Smooth muscle cell (in vitro differentiated cells): ENCODE data around the gene NAXE. TPM values are rescaled to one million over a fixed set of nuclear protein-coding genes. Genes with fewer than 3 reads are reported as not detected.

Experiments used
- DNase-seq: peaks from one replicate; lab custom pipeline; 2025; ENCODE audit not compliant: unreplicated experiment; lab: John Stamatoyannopoulos, UW
- H2AFZ ChIP-seq: fragments of 200-600 bp; sonication (generic); 2 replicates; pipeline ENCODE4 v1.6.0; 2016; ENCODE audit warnings: antibody characterized with exemption, low read depth, mild to moderate bottlenecking
- H3F3A ChIP-seq: fragments of 200-600 bp; sonication (generic); 2 replicates; pipeline ENCODE4 v1.6.0; 2017; ENCODE audit warnings: antibody characterized with exemption, low read depth
- H3K27ac ChIP-seq: fragments of 200-600 bp; sonication (generic); 2 replicates; pipeline ENCODE4 v1.5.1; 2016; ENCODE audit warnings: low read depth, mild to moderate bottlenecking
- H3K27me3 ChIP-seq: fragments of 200-600 bp; sonication (generic); 2 replicates; pipeline ENCODE4 v1.6.1; 2016; ENCODE audit warnings: low read depth, mild to moderate bottlenecking
- H3K36me3 ChIP-seq: fragments of 200-600 bp; sonication (generic); 2 replicates; pipeline ENCODE4 v1.5.1; 2016; ENCODE audit warnings: low read depth
- H3K4me1 ChIP-seq: fragments of 200-600 bp; sonication (generic); 2 replicates; pipeline ENCODE4 v1.5.1; 2016; ENCODE audit warnings: low read depth
- H3K4me2 ChIP-seq: fragments of 200-600 bp; sonication (generic); 2 replicates; pipeline ENCODE4 v1.6.0; 2016; ENCODE audit warnings: mild to moderate bottlenecking
- H3K4me3 ChIP-seq: fragments of 200-600 bp; sonication (generic); 2 replicates; pipeline ENCODE4 v1.5.1; 2016; ENCODE audit warnings: mild to moderate bottlenecking
- H3K79me2 ChIP-seq: fragments of 200-600 bp; sonication (generic); 2 replicates; pipeline ENCODE4 v1.6.0; 2016; ENCODE audit warnings: low read depth, mild to moderate bottlenecking
- H3K9ac ChIP-seq: fragments of 200-600 bp; sonication (generic); 2 replicates; pipeline ENCODE4 v1.6.0; 2016; ENCODE audit warnings: low read depth
- H3K9me3 ChIP-seq: fragments of 200-600 bp; sonication (generic); replicated peaks from 2 replicates; pipeline ENCODE4 v1.5.1; 2016; ENCODE audit warnings: low read depth
- H4K20me1 ChIP-seq: fragments of 200-600 bp; sonication (generic); 2 replicates; pipeline ENCODE4 v1.6.0; 2016; ENCODE audit warnings: low read depth
- WGBS: methylation state at CpG from one replicate; pipeline ENCODE4 v1.1.7; 2016; ENCODE audit warnings: low lambda C conversion rate; 5-methylcytosine and 5-hydroxymethylcytosine counted together
- polyA plus RNA-seq: library from polyadenylated mRNA; unstranded; fragments of >200 nt; fragmentation: Nextera tagmentation; extraction: Ambion mirVana; gene quantifications from 2 replicates; pipeline ENCODE4 v1.2.1, GENCODE V29; 2016
- total RNA-seq: library from RNA; depleted of rRNA; stranded (reverse); fragments of >200 nt; gene quantifications from 2 replicates; pipeline ENCODE4 v1.2.3, GENCODE V29; 2014
- TF ChIP-seq, protein P1 (sequence below): fragments of 200-600 bp; sonication (generic); IDR thresholded peaks from 2 replicates; pipeline ENCODE4 v1.5.1; 2017; ENCODE audit warnings: borderline replicate concordance, mild to moderate bottlenecking, antibody characterized with exemption; ENCODE audit not compliant: insufficient read depth, poor library complexity, severe bottlenecking

Gene NAXE
- total and polyA plus RNA-seq, 2 experiments from 2014 or later = 50.5 to 72.5 TPM

DNA sequence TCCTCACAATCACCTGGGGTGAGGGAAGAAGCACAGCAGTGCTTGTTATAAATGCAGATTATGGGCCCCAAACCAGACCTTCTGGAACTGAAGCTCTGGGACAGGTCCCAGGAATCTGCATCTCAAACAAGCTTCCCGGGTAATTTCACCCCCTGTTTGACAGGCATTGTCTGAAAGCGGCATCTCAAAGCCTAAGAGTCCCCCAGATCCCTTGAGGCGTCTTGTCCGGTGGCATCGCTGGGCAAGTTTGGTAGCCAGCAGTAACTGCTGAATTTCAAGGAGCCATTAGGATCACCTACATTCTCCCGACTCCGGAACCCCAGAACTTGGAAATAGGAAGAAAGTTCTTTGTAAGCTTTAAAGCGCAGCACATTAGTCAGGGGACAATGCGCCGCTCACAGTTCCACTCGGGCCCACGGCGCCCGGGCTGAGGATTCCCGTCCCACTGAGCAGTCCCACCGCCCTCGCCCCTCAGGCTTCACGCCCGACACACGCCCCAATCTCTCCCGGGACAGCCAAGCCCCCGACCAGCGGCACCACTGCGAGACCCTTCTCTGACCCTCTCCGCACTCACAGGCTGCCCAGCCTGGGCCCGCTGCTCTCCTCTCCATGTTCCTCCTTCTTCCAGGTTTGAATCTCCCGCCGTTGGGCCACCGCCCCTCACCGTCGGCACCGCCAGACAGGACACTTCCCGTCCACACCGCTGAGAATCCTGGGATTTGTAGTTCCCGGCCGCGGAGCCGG, 19.5 kb upstream of the NAXE start, which contains the start of gene IQGAP3:
Gene IQGAP3 (minus strand): TSS at position 647 of the 744 bp plus-strand sequence. CDS start 36 bp downstream, at position 611.
- Histone ChIP-seq H3K9ac (peak within 1 kb of the TSS; percentile 59), H3K27me3 (no peaks in the 10 kb centered on the region), H3F3A (no peaks in the 10 kb centered on the region), H4K20me1 (no peaks in the 10 kb centered on the region), H2AFZ (peak within 1 kb of the TSS; percentile 67), H3K9me3 (no peaks in the 10 kb centered on the region), H3K27ac (peak within 1 kb of the TSS; percentile 78), H3K4me1 (no peaks in the 10 kb centered on the region), H3K4me2 (peak within 1 kb of the TSS; percentile 90), H3K79me2 (peaks cover 12% of the 10 kb centered on the region), H3K4me3 (peak within 1 kb of the TSS; percentile 56), H3K36me3 (no peaks in the 10 kb centered on the region)
- TF ChIP-seq, protein P1, sequence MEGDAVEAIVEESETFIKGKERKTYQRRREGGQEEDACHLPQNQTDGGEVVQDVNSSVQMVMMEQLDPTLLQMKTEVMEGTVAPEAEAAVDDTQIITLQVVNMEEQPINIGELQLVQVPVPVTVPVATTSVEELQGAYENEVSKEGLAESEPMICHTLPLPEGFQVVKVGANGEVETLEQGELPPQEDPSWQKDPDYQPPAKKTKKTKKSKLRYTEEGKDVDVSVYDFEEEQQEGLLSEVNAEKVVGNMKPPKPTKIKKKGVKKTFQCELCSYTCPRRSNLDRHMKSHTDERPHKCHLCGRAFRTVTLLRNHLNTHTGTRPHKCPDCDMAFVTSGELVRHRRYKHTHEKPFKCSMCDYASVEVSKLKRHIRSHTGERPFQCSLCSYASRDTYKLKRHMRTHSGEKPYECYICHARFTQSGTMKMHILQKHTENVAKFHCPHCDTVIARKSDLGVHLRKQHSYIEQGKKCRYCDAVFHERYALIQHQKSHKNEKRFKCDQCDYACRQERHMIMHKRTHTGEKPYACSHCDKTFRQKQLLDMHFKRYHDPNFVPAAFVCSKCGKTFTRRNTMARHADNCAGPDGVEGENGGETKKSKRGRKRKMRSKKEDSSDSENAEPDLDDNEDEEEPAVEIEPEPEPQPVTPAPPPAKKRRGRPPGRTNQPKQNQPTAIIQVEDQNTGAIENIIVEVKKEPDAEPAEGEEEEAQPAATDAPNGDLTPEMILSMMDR = no peak
- WGBS = under 1% methylated on average over 38 of the region's 38 CpGs
- DNase-seq = peak; percentile 16

DNA sequence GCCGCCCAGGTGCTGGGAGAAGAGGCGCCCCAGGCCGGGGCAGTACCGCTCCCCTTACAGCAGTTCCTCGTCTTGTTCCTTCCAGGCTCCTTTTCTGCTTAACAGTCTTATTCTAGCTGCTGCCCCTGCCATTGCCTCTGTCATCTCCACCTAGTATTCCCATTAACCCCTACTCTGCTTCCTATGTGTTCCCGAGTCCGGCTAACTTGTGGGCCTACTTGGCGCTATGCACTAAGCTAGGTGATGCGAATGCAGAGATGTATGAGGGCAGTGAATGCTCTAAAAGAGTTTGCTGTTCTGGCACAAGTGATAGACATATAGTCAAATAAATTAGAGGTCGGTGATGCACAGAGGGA, 18.9 kb upstream of the NAXE start:
- H3K27ac ChIP-seq = no peak overlapping the region
- no peaks in the 10 kb centered on the region for H3F3A ChIP-seq
- no peaks in the 10 kb centered on the region for H4K20me1 ChIP-seq
- 44% methylated on average over 10 of the region's 10 CpGs for WGBS
- no peaks in the 10 kb centered on the region for H3K9me3 ChIP-seq
- H3K36me3 ChIP-seq = no peaks in the 10 kb centered on the region
- peak overlapping the region; percentile 90 for H3K4me2 ChIP-seq
- peak overlapping the region; percentile 56 for H3K4me3 ChIP-seq
- H3K27me3 ChIP-seq = no peaks in the 10 kb centered on the region
- H3K79me2 ChIP-seq = peaks cover 12% of the 10 kb centered on the region
- H2AFZ ChIP-seq = peak overlapping the region; percentile 67
- TF ChIP-seq, protein P1 = no peak
- no peak overlapping the region for H3K9ac ChIP-seq
- H3K4me1 ChIP-seq = no peaks in the 10 kb centered on the region
- no peak for DNase-seq

DNA sequence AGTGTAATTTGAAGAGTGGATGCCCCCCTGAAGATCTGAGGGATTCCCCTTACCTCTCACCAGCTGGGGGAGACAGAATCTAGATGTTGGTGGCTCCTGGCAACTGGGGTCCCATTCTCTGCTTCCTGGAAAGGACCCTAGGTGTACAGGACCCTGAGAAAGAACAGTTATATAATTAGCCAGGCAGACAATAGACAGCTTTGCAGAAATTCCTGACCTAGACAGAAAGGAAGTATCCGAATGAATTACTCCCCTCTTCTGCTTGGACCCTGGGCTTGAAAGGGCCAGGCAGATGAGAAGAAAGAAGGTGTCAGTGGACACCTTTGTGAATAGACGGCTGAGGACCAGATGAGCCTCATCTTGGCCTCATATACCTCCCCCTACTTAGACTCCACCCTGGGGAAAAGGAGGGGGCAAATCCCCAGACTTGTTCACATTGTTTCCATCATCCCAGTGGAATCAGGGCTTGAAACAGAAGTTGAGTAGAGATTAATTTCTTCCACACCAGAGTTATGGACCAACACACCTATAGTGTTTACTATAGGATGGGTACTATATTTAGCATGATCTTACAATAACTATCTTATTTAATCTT, 17.4 kb upstream of the NAXE start:
- Histone ChIP-seq H3K9ac (no peak overlapping the region), H3K4me1 (no peaks in the 10 kb centered on the region), H3K9me3 (no peaks in the 10 kb centered on the region), H3K4me2 (no peak overlapping the region), H3F3A (no peaks in the 10 kb centered on the region), H2AFZ (no peak overlapping the region), H3K27me3 (no peaks in the 10 kb centered on the region), H3K79me2 (peaks cover 12% of the 10 kb centered on the region), H3K27ac (no peak overlapping the region), H3K4me3 (no peak overlapping the region), H4K20me1 (no peaks in the 10 kb centered on the region), H3K36me3 (no peaks in the 10 kb centered on the region)
- WGBS = 74% methylated on average over 2 of the region's 2 CpGs
- DNase-seq = no peak
- TF ChIP-seq, protein P1 = no peak
